ENCODE results near the gene KLF1.
"Not testable (repeated sequence)": the region's sequence is repeated elsewhere in the genome, so short reads cannot be mapped to it uniquely, and the experiment has no call there.

KLF1 gene

GRCh38 chr19:12847159-12848139 is 39.6 kb downstream of the KLF1 start:
- peak; percentile 98 for ATAC-seq (replicated peaks)
- peak overlapping the region; percentile 43 to 49 for H3K4me3 Mint-ChIP-seq
- no peaks in the 10 kb centered on the region for H3K36me3 Mint-ChIP-seq (ENCODE audit: insufficient read depth)
- H3K27ac Mint-ChIP-seq: peak overlapping the region in 1 of 2 donors; percentile 75
- H3K9me3 Mint-ChIP-seq: no peaks in the 10 kb centered on the region
- peaks cover 31 to 37% of the 10 kb centered on the region in 2 donors for H3K27me3 Mint-ChIP-seq
- DNase-seq: peak; percentile 83 to 88 (median 84)
- peaks cover 0 to 4% of the 10 kb centered on the region in 2 donors for H3K4me1 Mint-ChIP-seq (ENCODE audit: low read depth in 2 of 2)

DNA sequence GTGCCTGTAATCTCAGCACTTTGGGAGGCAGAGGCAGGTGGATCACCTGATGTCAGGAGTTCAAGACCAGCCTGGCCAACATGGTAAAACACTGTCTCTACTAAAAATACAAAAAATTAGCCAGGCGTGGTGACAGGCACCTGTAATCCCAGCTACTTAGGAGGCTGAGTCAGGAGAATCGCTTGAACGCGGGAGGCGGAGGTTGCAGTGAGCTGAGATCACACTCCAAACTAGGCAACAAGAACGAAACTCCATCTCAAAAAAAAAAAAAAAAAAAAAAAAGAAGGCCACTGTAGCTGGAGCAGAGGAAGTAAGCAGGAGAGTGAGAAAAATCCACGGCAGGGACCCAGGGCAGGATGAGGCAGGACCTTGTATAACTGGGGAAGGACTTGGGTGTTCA is 40.4 kb downstream of the KLF1 start:
- H3K9me3 Mint-ChIP-seq; ATAC-seq (replicated peaks); H3K27ac Mint-ChIP-seq; H3K4me1 Mint-ChIP-seq (ENCODE audit: low read depth in 2 of 2); H3K36me3 Mint-ChIP-seq (ENCODE audit: insufficient read depth); DNase-seq: not testable (repeated sequence)
- Mint-ChIP-seq H3K4me3 (peak overlapping the region in 1 of 2 donors; percentile 28), H3K27me3 (peaks cover 40 to 46% of the 10 kb centered on the region in 2 donors)

DNA sequence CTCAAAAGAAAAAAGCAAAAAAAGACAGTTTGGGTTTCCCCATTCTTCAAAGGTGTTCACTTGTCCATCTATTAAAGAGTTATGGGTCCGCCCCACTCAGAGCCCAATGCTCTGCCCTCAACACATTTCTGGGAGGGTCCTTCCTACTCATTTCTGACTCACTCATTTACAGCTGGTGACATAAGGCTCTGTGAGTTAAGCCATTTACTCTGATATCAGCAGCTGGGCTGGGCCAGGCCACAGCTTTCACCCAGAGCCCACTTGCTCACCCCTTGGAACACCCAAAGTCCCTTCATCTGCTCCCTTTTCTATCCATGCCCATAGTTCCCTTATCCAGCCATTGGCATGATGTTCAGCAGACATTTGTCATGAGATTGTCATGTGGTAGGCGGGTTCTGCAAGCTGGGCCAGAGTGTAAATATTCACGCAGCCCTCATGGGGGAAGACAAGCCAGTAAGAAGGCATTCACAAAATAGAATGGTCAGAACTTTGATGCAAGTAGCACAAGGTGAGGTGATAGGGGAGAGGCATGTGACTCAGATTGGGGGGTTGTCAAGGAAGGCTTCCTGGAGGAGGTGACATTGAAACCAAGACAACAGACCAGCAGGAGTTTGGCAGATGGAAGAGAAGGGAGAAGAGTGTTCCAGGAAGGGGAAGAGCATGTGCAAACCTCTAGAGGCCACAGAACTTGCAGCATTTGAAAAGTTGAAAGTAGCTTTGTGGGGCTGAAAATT is 42.8 kb downstream of the KLF1 start:
- H3K27me3 Mint-ChIP-seq: peaks cover 62 to 68% of the 10 kb centered on the region in 2 donors
- H3K27ac Mint-ChIP-seq: no peak overlapping the region
- H3K9me3 Mint-ChIP-seq: no peaks in the 10 kb centered on the region
- DNase-seq: no peak
- H3K4me1 Mint-ChIP-seq (ENCODE audit: low read depth in 2 of 2): peaks cover 12 to 16% of the 10 kb centered on the region in 2 donors
- peaks cover 2% of the 10 kb centered on the region for H3K36me3 Mint-ChIP-seq (ENCODE audit: insufficient read depth)
- ATAC-seq (replicated peaks): no peak
- H3K4me3 Mint-ChIP-seq: no peak overlapping the region

DNA sequence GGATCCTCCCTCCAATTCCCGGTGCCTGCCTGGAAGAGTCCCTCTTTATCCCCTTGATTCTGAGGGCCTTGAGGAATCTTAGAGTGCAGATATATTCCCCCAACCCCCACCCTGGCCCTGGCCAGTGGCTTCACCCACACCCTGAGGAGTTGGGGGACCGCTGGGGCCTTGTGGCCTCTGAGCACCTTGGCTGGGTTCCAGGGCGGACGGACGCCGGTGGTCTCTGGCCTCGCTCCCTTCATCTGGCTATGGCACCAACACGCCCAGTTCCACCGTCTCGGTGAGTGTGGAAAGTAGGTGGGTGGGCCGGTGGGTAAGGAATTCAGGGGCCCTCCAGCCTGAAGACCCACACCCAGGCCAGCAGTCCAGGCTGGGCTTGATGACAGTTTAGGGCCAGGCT is 43.7 kb downstream of the KLF1 start:
- ATAC-seq (replicated peaks): no peak
- no peak for DNase-seq
- H3K27ac Mint-ChIP-seq: no peak overlapping the region
- H3K9me3 Mint-ChIP-seq: no peaks in the 10 kb centered on the region
- peaks cover 20 to 22% of the 10 kb centered on the region in 2 donors for H3K4me1 Mint-ChIP-seq (ENCODE audit: low read depth in 2 of 2)
- peaks cover 2% of the 10 kb centered on the region for H3K36me3 Mint-ChIP-seq (ENCODE audit: insufficient read depth)
- peaks cover 70% of the 10 kb centered on the region in 2 donors for H3K27me3 Mint-ChIP-seq
- no peak overlapping the region for H3K4me3 Mint-ChIP-seq

DNA sequence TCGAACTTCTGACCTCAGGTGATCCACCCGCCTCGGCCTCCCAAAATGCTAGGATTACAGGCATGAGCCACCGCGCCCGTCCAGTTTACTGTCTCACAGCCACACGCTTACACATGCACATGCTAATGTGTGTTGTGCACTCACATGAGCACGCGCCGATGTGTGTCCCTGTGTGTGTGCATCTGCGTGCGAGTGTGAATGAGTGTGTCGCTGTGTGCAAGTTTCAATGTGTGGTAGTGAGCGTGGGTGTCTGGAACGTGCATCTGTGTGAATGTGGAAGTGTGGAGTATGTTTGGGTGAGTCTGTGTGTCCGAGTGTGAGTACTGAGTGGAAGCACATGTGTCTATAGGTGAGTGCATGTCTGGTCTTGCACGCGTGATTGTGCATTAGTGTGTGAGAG is 44.5 kb downstream of the KLF1 start:
- ATAC-seq (replicated peaks): no peak
- peaks cover 2% of the 10 kb centered on the region for H3K36me3 Mint-ChIP-seq (ENCODE audit: insufficient read depth)
- H3K9me3 Mint-ChIP-seq: no peaks in the 10 kb centered on the region
- no peak for DNase-seq
- peaks cover 74 to 75% of the 10 kb centered on the region in 2 donors for H3K27me3 Mint-ChIP-seq
- H3K27ac Mint-ChIP-seq: no peak overlapping the region
- peaks cover 20 to 22% of the 10 kb centered on the region in 2 donors for H3K4me1 Mint-ChIP-seq (ENCODE audit: low read depth in 2 of 2)
- no peak overlapping the region for H3K4me3 Mint-ChIP-seq

GRCh38 chr19:12841094-12841493 is 45.9 kb downstream of the KLF1 start:
- ATAC-seq (replicated peaks) (no peak), DNase-seq (no peak)
- H3K4me3 Mint-ChIP-seq: peak overlapping the region in 1 of 2 donors; percentile 34
- no peak overlapping the region for H3K27ac Mint-ChIP-seq
- H3K4me1 Mint-ChIP-seq (ENCODE audit: low read depth in 2 of 2): peaks cover 18 to 20% of the 10 kb centered on the region in 2 donors
- H3K36me3 Mint-ChIP-seq (ENCODE audit: insufficient read depth): peaks cover 2% of the 10 kb centered on the region
- H3K27me3 Mint-ChIP-seq: peaks cover 83% of the 10 kb centered on the region in 2 donors
- no peaks in the 10 kb centered on the region for H3K9me3 Mint-ChIP-seq

- H3K27me3 Mint-ChIP-seq: peaks cover 82 to 86% of the 10 kb centered on the region in 2 donors
- H3K36me3 Mint-ChIP-seq (ENCODE audit: insufficient read depth): peaks cover 2% of the 10 kb centered on the region
- no peaks in the 10 kb centered on the region for H3K9me3 Mint-ChIP-seq
- no peak for ATAC-seq (replicated peaks)
- peaks cover 18 to 20% of the 10 kb centered on the region in 2 donors for H3K4me1 Mint-ChIP-seq (ENCODE audit: low read depth in 2 of 2)
- no peak for DNase-seq
- peak overlapping the region in 1 of 2 donors; percentile 34 for H3K4me3 Mint-ChIP-seq
- H3K27ac Mint-ChIP-seq: no peak overlapping the region
These were observed 46.6 kb downstream of the KLF1 start for GRCh38 chr19:12840091-12841079.

DNA sequence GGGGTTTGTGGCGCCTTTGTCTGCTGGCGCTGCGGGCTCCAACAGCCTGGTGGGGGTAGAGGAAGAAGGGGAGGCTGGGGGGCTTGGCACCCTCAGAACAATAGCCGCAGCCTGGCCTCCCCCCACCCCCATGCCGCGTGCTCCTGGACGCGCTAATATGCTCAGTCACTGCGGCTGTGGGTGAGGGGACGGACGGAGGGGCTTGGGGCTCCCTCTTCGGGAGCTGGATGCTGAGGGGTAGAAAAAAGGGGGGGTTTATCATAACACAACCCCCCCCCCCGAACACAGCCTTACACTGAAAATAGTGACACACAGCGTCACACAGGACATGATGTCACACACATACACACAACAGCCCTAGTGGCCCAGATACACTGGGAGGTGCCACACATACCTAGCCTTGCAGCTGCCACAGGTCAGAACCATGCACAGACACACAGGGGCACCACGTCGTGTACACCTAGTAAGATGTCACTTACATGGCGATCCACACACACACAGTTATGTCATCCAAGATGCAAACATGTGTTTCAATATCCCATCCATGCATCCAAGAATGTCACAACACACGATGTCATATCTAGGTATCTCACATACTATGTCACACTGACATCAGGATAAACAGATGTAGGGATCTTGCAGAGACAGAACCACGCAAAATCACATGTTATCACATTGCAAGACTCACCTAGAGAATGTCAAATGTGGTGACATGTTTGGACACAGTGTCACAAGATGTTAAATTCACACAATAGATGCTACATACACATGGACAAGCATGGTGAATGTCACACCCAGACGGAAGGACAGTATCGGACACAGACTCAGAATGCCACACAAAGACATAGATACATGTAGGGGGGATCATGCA is 47.9 kb downstream of the KLF1 start:
- H3K4me1 Mint-ChIP-seq (ENCODE audit: low read depth in 2 of 2): peaks cover 23 to 24% of the 10 kb centered on the region in 2 donors
- DNase-seq (no peak), ATAC-seq (replicated peaks) (peak; percentile 77)
- H3K4me3 Mint-ChIP-seq: peak overlapping the region; percentile 64 to 71
- H3K27ac Mint-ChIP-seq: no peak overlapping the region
- H3K36me3 Mint-ChIP-seq (ENCODE audit: insufficient read depth): peaks cover 2% of the 10 kb centered on the region
- no peaks in the 10 kb centered on the region for H3K9me3 Mint-ChIP-seq
- H3K27me3 Mint-ChIP-seq: peaks cover 72 to 94% of the 10 kb centered on the region in 2 donors

GRCh38 chr19:12838182-12838885 is 48.7 kb downstream of the KLF1 start, which contains the start of gene MAST1:
Gene MAST1 (plus strand): TSS chr19:12838515. CDS start chr19:12838573, 58 bp downstream.
- Mint-ChIP-seq H3K9me3 (no peaks in the 10 kb centered on the region), H3K27me3 (peaks cover 67 to 91% of the 10 kb centered on the region in 2 donors), H3K4me1 (ENCODE audit: low read depth in 2 of 2) (peaks cover 24 to 26% of the 10 kb centered on the region in 2 donors), H3K27ac (peak within 1 kb of the TSS in 1 of 2 donors; percentile 5), H3K36me3 (ENCODE audit: insufficient read depth) (peaks cover 3% of the 10 kb centered on the region), H3K4me3 (peak within 1 kb of the TSS; percentile 64 to 71)
- DNase-seq (peak in 2 of 3 experiments; percentile 40 to 47), ATAC-seq (replicated peaks) (peak; percentile 71)

- DNase-seq: no peak
- ATAC-seq (replicated peaks): no peak
- peaks cover 11% of the 10 kb centered on the region for H3K36me3 Mint-ChIP-seq (ENCODE audit: insufficient read depth)
- H3K27me3 Mint-ChIP-seq: peaks cover 68 to 91% of the 10 kb centered on the region in 2 donors
- no peaks in the 10 kb centered on the region for H3K9me3 Mint-ChIP-seq
- no peak overlapping the region for H3K4me3 Mint-ChIP-seq
- H3K27ac Mint-ChIP-seq: peak overlapping the region in 1 of 2 donors; percentile 5
- H3K4me1 Mint-ChIP-seq (ENCODE audit: low read depth in 2 of 2): peaks cover 30 to 33% of the 10 kb centered on the region in 2 donors
These were observed 49.8 kb downstream of the KLF1 start for GRCh38 chr19:12837225-12837624.

DNA sequence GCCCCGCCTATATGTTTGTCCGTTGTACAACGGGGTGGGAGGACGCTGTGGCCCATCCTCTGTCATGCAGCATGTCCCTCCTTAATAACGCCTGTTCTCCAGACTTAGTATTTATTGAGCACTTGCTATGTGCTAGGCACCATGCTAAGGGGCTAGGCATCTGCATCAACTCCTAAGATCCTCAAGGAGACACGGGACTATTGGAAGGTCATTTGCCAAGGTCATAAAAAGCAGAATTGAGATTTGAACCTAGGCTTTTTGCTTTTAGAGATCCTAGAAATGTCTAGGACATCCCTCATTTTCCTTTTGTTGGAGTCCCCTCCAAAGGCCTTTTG is 50.5 kb downstream of the KLF1 start:
- Mint-ChIP-seq H3K9me3 (no peaks in the 10 kb centered on the region), H3K4me1 (ENCODE audit: low read depth in 2 of 2) (peaks cover 35 to 39% of the 10 kb centered on the region in 2 donors), H3K27ac (no peak overlapping the region)

More for the DNA sequence above, 50.5 kb downstream of the KLF1 start:
- no peak for ATAC-seq (replicated peaks)
- no peak overlapping the region for H3K4me3 Mint-ChIP-seq
- peaks cover 68 to 91% of the 10 kb centered on the region in 2 donors for H3K27me3 Mint-ChIP-seq
- peaks cover 10% of the 10 kb centered on the region for H3K36me3 Mint-ChIP-seq (ENCODE audit: insufficient read depth)
- DNase-seq: no peak

Measured in effector memory CD8-positive, alpha-beta T cell (primary cell).